ENCODE data around the gene ARHGEF6.

ARHGEF6 gene

DNA sequence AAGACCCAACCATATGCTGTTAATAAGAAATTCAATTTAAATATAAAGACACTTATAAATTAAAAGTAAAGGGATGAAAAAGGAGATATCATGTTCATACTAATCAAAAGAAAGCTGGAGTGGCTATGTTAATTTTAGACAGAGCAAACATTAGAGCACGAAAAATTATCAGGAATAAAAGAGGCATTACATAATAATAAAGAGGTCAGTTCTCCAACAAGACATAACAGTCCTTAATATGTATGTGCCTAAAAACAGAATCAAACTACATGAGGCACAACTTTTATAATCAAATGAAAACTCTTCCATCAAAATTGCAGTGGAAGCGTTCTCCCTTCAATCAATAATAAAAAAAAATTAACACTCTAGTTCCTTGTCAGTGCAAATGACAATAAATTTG, 62.6 kb downstream of the ARHGEF6 start:
- no peak overlapping the region for H2AFZ ChIP-seq (ENCODE audit: low read length)
- no peaks in the 10 kb centered on the region for H3K27me3 ChIP-seq (ENCODE audit: insufficient read depth, low read length, poor library complexity, severe bottlenecking)
- peaks cover 11% of the 10 kb centered on the region for H3K4me1 ChIP-seq (ENCODE audit: insufficient read depth, low read length, poor library complexity, severe bottlenecking)
- no peaks in the 10 kb centered on the region for H4K20me1 ChIP-seq (ENCODE audit: insufficient read depth, low read length, poor library complexity, severe bottlenecking)
- H3K36me3 ChIP-seq (ENCODE audit: insufficient read depth, low read length) = peaks cover 13% of the 10 kb centered on the region; the same call in 1 of the 2 replicates
- H3K9me3 ChIP-seq (ENCODE audit: insufficient read depth, low read depth, low read length) = no peaks in the 10 kb centered on the region
- no peaks in the 10 kb centered on the region for H3K9me2 ChIP-seq (replicated peaks; ENCODE audit: low read depth, low read length)
- H3K4me3 ChIP-seq (ENCODE audit: low read length, poor library complexity, severe bottlenecking) = no peak overlapping the region
- H3K9ac ChIP-seq (ENCODE audit: low read depth, low read length, poor library complexity, severe bottlenecking) = no peak overlapping the region
- no peaks in the 10 kb centered on the region for H3F3A ChIP-seq (ENCODE audit: low read depth)
- peaks cover 12% of the 10 kb centered on the region; the same call in 1 of the 2 replicates for H3K79me2 ChIP-seq (ENCODE audit: insufficient read depth, low read length)
- TF ChIP-seq, protein P1, sequence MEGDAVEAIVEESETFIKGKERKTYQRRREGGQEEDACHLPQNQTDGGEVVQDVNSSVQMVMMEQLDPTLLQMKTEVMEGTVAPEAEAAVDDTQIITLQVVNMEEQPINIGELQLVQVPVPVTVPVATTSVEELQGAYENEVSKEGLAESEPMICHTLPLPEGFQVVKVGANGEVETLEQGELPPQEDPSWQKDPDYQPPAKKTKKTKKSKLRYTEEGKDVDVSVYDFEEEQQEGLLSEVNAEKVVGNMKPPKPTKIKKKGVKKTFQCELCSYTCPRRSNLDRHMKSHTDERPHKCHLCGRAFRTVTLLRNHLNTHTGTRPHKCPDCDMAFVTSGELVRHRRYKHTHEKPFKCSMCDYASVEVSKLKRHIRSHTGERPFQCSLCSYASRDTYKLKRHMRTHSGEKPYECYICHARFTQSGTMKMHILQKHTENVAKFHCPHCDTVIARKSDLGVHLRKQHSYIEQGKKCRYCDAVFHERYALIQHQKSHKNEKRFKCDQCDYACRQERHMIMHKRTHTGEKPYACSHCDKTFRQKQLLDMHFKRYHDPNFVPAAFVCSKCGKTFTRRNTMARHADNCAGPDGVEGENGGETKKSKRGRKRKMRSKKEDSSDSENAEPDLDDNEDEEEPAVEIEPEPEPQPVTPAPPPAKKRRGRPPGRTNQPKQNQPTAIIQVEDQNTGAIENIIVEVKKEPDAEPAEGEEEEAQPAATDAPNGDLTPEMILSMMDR (conservative IDR thresholded peaks at IDR 0.05; ENCODE audit: low read length) = no peak
- TF ChIP-seq EZH2phosphoT487 (IDR thresholded peaks at IDR 0.05; ENCODE audit: borderline replicate concordance) = no peak
- H3K4me2 ChIP-seq (ENCODE audit: low read depth, low read length, poor library complexity, severe bottlenecking) = no peak overlapping the region

DNA sequence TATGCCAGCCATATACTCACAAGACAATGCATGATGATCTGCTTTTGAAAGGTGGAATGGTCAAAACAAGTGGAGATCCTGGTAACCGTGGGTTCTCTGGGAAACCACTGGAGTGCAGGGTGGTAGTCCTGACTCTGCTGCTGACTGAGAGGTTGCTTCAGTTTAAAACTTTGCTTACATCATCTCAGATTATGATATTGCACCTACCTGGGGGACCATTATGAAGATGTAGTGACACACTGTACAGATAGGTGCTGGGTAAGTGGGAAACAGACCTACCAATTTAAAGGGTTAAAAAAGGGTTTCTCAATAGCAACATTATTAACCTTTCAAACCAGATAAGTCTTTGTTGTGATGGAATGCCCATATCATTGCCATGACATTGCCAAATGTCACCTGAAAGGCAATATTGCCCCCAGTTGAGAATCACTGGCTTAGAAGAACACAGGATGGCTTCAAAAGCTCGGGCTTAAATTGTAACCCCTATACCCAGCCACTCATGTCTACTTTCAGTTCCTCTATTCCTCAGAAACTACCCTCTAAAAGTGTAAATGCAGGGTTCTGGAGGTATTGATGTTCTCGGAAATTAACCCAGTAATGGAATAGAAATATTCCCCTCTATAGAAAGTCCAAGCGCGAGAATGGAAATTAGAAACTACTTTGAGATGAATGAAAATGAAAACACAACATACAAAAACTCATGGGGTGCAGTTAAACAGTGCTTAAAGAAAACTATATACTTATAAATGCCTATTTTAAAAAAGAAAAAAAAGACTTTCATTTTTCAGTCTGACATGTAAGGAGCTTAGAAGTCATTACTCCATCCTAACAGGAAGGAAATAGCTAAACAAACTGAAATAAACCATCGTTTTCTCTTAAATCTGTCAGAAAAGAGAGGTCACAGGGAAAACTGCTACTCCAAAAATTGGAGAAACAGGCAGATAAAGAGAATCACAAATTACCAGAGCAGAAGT, 65.8 kb downstream of the ARHGEF6 start:
- no peaks in the 10 kb centered on the region for H3K9me3 ChIP-seq (ENCODE audit: insufficient read depth, low read depth, low read length)
- peak overlapping the region; percentile 50 for H3K4me2 ChIP-seq (ENCODE audit: low read depth, low read length, poor library complexity, severe bottlenecking)
- H3K36me3 ChIP-seq (ENCODE audit: insufficient read depth, low read length) = peaks cover 8% of the 10 kb centered on the region; the same call in 1 of the 2 replicates
- TF ChIP-seq EZH2phosphoT487 (IDR thresholded peaks at IDR 0.05; ENCODE audit: borderline replicate concordance) = no peak
- TF ChIP-seq, protein P1 (conservative IDR thresholded peaks at IDR 0.05; ENCODE audit: low read length) = no peak
- peak overlapping the region; percentile 17 for H3K4me3 ChIP-seq (ENCODE audit: low read length, poor library complexity, severe bottlenecking)
- no peak overlapping the region for H2AFZ ChIP-seq (ENCODE audit: low read length)
- no peaks in the 10 kb centered on the region for H3F3A ChIP-seq (ENCODE audit: low read depth)
- H3K79me2 ChIP-seq (ENCODE audit: insufficient read depth, low read length) = peaks cover 12% of the 10 kb centered on the region; the same call in 1 of the 2 replicates
- H4K20me1 ChIP-seq (ENCODE audit: insufficient read depth, low read length, poor library complexity, severe bottlenecking) = no peaks in the 10 kb centered on the region
- peak overlapping the region; percentile 48 for H3K9ac ChIP-seq (ENCODE audit: low read depth, low read length, poor library complexity, severe bottlenecking)
- H3K27me3 ChIP-seq (ENCODE audit: insufficient read depth, low read length, poor library complexity, severe bottlenecking) = no peaks in the 10 kb centered on the region
- peaks cover 16% of the 10 kb centered on the region for H3K4me1 ChIP-seq (ENCODE audit: insufficient read depth, low read length, poor library complexity, severe bottlenecking)
- no peaks in the 10 kb centered on the region for H3K9me2 ChIP-seq (replicated peaks; ENCODE audit: low read depth, low read length)

DNA sequence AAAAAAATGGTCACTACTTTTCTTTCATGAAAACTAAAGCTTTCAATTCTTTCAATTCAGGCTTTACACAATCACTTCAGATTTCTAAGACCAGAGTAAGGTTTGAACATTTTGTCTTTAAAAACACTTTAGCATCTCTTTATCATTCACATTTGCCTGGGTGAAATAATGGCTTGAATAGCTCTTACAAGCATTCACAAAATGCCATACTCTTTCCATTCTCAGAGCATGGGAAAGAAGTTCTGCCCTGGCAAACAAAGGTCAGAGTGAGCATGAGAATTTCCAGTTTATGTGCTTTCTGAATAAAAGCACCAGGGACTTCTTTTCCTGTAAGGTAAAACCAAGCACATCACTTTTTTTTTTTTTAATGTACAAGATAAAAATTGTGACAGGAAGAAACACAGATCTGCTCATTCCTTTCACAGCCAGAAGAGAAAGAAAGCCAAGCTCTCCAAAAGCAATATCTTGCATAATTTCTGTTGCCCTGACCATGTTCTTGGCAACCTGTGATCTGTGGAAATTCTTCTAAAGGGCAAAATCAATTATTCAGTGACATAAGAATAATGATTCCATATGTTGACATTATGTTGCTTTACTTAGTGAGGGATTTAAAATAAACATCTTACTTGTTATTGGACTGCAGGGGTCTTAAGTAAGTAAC, 68.0 kb downstream of the ARHGEF6 start:
- Histone ChIP-seq H3K27me3 (ENCODE audit: insufficient read depth, low read length, poor library complexity, severe bottlenecking) (no peaks in the 10 kb centered on the region), H3K4me2 (ENCODE audit: low read depth, low read length, poor library complexity, severe bottlenecking) (no peak overlapping the region), H4K20me1 (ENCODE audit: insufficient read depth, low read length, poor library complexity, severe bottlenecking) (no peaks in the 10 kb centered on the region), H3K9me2 (replicated peaks; ENCODE audit: low read depth, low read length) (no peaks in the 10 kb centered on the region), H3K9me3 (ENCODE audit: insufficient read depth, low read depth, low read length) (no peaks in the 10 kb centered on the region), H3K4me1 (ENCODE audit: insufficient read depth, low read length, poor library complexity, severe bottlenecking) (peaks cover 16% of the 10 kb centered on the region), H3K36me3 (ENCODE audit: insufficient read depth, low read length) (peaks cover 15% of the 10 kb centered on the region; the same call in 1 of the 2 replicates), H3K79me2 (ENCODE audit: insufficient read depth, low read length) (peaks cover 9% of the 10 kb centered on the region; the same call in 1 of the 2 replicates), H3F3A (ENCODE audit: low read depth) (no peaks in the 10 kb centered on the region), H3K4me3 (ENCODE audit: low read length, poor library complexity, severe bottlenecking) (no peak overlapping the region), H3K9ac (ENCODE audit: low read depth, low read length, poor library complexity, severe bottlenecking) (no peak overlapping the region), H2AFZ (ENCODE audit: low read length) (no peak overlapping the region)
- TF ChIP-seq, protein P1 (conservative IDR thresholded peaks at IDR 0.05; ENCODE audit: low read length) = no peak

Measured in Loucy (cell line).